CD4-positive, alpha-beta T cell treated with Interleukin-21 for 1 hour (primary cell): Measurements from ENCODE around the gene FMNL3.

Source experiments
- DNase-seq: peaks from one replicate; pipeline ENCODE4 v3.0.0-alpha.2; 2020

FMNL3 gene

GRCh38 chr12:49588281-49588680 is 118.9 kb downstream of the FMNL3 start:
- DNase-seq, result no peak

DNA sequence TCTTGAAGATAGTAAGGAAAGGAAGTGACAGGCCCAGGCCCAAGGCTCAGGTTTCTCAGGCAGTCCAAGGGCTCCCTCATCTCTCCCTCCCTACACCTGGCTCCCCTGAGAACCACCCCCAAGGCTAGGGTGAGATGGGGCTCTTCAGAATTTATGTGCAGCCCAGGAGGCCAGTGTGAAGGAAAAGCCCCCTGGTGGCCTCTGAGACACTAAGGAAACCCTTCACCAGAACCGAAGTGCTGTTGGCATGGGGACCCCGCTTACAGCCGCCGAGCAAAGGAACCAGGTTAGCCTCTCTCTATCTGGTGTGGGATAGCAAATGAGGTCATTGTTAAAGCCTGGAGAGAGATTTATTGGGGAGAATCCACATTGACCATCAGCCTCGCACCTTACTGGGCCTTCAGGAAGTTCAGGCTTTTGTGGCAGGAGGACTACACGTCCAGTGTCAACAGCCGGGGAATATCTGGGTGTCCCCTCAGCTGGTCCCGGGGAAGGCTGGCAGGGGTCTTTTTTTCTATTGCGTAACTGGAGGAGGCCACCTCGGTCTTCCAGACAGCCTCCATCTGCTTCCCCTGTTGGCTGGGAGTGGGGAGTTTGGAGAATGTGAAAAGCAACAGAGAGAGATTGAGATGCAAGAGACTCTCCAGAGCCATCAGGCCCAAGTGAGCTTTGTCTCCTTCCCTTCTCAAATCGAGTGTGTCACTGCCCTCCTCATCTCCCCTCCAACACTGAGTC is 119.9 kb downstream of the FMNL3 start:
- no peak for DNase-seq
